ENCODE data around the gene GPD1.

DNA sequence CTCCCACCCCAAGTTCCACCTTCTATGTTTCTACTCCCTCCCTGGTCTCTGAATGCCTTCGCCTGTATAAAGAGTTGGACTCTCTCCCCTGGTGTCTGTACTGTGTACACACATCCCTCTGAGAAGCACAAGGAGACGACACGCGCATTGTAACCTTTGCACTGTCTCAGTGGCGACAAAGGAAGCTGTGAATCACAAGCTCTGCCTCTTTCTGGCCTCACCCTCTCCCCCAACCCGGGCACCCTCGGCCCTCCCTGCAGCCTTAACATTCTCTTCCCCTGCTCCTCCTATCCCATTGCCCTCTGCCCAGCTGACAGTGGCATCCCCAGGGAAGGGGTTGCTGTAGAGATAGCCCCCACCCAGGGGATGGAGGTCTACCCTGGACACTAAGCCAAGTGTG lies 21.2 kb upstream of the GPD1 start:
- TF ChIP-seq ZNF274 (IDR thresholded peaks at IDR 0.05; ENCODE audit: borderline replicate concordance, low read depth, low read length) (no peak), JUN (IDR thresholded peaks at IDR 0.05; ENCODE audit: borderline replicate concordance, low read depth, low read length) (no peak), JUN (CRISPR knock-in tag; IDR thresholded peaks at IDR 0.05; ENCODE audit: borderline replicate concordance) (no peak), EZH2 (IDR thresholded peaks at IDR 0.05; ENCODE audit: borderline replicate concordance, low read depth, low read length) (no peak), NCOR1 (IDR thresholded peaks at IDR 0.05) (no peak), SMC3 (conservative IDR thresholded peaks at IDR 0.05; ENCODE audit: insufficient read depth, low read depth, low read length) (no peak), SMAD3 (CRISPR knock-in tag; conservative IDR thresholded peaks at IDR 0.05) (no peak), BCOR (IDR thresholded peaks at IDR 0.05) (no peak), SP1 (CRISPR knock-in tag; IDR thresholded peaks at IDR 0.05) (no peak), ILK (tag; IDR thresholded peaks at IDR 0.05; ENCODE audit: borderline replicate concordance, low read depth) (no peak), POLR2A (conservative IDR thresholded peaks at IDR 0.05) (no peak)
- TF ChIP-seq, protein P1, sequence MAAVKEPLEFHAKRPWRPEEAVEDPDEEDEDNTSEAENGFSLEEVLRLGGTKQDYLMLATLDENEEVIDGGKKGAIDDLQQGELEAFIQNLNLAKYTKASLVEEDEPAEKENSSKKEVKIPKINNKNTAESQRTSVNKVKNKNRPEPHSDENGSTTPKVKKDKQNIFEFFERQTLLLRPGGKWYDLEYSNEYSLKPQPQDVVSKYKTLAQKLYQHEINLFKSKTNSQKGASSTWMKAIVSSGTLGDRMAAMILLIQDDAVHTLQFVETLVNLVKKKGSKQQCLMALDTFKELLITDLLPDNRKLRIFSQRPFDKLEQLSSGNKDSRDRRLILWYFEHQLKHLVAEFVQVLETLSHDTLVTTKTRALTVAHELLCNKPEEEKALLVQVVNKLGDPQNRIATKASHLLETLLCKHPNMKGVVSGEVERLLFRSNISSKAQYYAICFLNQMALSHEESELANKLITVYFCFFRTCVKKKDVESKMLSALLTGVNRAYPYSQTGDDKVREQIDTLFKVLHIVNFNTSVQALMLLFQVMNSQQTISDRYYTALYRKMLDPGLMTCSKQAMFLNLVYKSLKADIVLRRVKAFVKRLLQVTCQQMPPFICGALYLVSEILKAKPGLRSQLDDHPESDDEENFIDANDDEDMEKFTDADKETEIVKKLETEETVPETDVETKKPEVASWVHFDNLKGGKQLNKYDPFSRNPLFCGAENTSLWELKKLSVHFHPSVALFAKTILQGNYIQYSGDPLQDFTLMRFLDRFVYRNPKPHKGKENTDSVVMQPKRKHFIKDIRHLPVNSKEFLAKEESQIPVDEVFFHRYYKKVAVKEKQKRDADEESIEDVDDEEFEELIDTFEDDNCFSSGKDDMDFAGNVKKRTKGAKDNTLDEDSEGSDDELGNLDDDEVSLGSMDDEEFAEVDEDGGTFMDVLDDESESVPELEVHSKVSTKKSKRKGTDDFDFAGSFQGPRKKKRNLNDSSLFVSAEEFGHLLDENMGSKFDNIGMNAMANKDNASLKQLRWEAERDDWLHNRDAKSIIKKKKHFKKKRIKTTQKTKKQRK (IDR thresholded peaks at IDR 0.05; ENCODE audit: borderline replicate concordance, low read depth, low read length), result no peak
- TF ChIP-seq, protein P2, sequence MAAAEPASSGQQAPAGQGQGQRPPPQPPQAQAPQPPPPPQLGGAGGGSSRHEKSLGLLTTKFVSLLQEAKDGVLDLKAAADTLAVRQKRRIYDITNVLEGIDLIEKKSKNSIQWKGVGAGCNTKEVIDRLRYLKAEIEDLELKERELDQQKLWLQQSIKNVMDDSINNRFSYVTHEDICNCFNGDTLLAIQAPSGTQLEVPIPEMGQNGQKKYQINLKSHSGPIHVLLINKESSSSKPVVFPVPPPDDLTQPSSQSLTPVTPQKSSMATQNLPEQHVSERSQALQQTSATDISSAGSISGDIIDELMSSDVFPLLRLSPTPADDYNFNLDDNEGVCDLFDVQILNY (CRISPR knock-in tag; IDR thresholded peaks at IDR 0.05), result no peak
